NB4 (cell line): ENCODE results near the gene LRRC2.
"Not testable (repeated sequence)": the region's sequence is repeated elsewhere in the genome, so short reads cannot be mapped to it uniquely, and the experiment has no call there.

Experiments used
- DNase-seq: peaks from one replicate; pipeline ENCODE4 v3.0.0; 2010; ENCODE audit warnings: low read depth
- H3K4me3 ChIP-seq: one replicate; pipeline ENCODE4 v1.5.1; 2011; ENCODE audit warnings: mild to moderate bottlenecking, low read depth, low read length, moderate library complexity
- CTCF ChIP-seq: IDR thresholded peaks from one replicate; pipeline ENCODE4 v1.5.1; 2012; ENCODE audit warnings: low read depth, low read length
- MAX ChIP-seq: IDR thresholded peaks from 2 replicates; pipeline ENCODE4 v1.6.1; 2011; ENCODE audit warnings: low read depth, low read length
- MYC ChIP-seq: IDR thresholded peaks from 2 replicates; pipeline ENCODE4 v1.6.1; 2011; ENCODE audit warnings: low read depth, low read length
- POLR2A ChIP-seq: IDR thresholded peaks from 2 replicates; pipeline ENCODE4 v1.6.1; 2011; ENCODE audit warnings: mild to moderate bottlenecking; ENCODE audit not compliant: insufficient read length; ENCODE audit errors: extremely low read depth

The LRRC2 gene

GRCh38 chr3:46595819-46596314, 29.8 kb upstream of the LRRC2 start:
- DNase-seq, result no peak
- no peak for TF ChIP-seq MAX

DNA sequence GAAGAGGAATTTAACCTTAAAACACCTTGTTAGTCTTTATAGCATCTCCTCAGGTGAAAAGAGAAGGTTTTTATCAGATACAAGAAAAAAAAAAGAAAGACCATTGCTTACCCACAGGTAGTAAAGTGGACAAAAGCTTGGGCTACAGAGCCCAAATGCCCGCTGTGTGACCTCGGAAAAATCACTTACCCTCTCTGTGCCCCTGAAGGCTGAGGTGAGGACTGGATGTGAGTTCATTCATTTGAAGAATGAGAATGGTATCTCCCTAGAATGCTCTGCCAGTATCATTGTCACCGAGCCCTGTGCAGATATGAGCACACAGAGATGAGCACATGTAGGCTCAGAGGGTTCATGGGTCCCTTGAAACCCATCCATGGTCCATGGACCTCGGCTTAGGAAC, 28.6 kb upstream of the LRRC2 start:
- no peak overlapping the region for H3K4me3 ChIP-seq
- no peak for DNase-seq
- TF ChIP-seq MYC (no peak), POLR2A (no peak), CTCF (no peak), MAX (no peak)

More at GRCh38 chr3:46595819-46596314, 29.8 kb upstream of the LRRC2 start:
- no peak overlapping the region for H3K4me3 ChIP-seq

GRCh38 chr3:46593979-46594378, 27.9 kb upstream of the LRRC2 start:
- TF ChIP-seq CTCF (no peak), MAX (no peak), POLR2A (no peak), MYC (no peak)

DNA sequence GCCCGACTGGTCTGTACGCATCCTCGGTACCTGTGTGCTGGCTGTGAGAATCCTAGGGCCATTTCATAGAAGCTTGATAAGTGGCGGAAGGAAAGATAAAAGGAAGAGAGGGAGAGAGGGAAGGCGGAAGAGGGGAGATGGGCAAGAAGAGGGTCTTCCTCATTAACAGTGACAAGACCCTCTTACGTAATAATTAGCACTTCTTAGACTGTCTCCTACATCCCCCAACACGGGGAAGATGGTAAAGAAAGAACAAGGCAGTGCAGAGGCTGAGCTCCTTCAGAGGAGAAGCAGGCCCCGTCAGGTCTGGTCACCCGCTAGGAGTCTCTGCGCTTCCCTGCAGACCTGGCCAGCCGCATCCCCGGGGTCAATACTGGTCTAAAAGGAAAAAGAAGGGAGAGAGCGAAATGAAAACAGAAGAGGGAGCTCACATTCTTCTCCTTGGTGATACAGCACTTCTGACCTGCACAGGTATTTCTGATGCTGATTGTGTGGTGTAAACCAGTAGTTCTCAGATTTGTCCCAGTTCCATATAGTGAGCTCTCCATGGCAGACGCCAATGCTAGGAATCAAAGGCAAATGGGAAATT, 27.3 kb upstream of the LRRC2 start:
- no peak for DNase-seq
- no peak overlapping the region for H3K4me3 ChIP-seq
- TF ChIP-seq CTCF, result no peak
- no peak for TF ChIP-seq MAX
- no peak for TF ChIP-seq MYC
- TF ChIP-seq POLR2A, result no peak

More at GRCh38 chr3:46593979-46594378, 27.9 kb upstream of the LRRC2 start:
- no peak overlapping the region for H3K4me3 ChIP-seq
- DNase-seq, result no peak

DNA sequence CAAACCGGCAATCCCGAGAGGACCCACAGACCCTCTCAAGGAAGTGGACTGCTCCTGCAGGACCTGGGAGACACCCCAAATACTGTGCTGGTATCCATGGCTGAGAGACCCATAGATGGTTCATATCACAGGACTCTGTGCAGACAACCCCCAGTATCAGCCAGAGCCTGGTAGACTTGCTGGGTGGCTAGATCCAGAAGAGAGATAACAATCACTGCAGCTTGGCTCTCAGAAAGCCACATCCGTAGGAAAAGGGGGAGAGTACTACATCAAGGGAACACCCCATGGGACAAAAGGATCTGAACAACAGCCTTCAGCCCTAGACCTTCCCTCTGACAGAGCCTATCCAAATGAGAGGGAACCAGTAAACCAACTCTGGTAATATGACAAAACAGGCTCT, 21.2 kb upstream of the LRRC2 start:
- not testable (repeated sequence) for DNase-seq, H3K4me3 ChIP-seq

DNA sequence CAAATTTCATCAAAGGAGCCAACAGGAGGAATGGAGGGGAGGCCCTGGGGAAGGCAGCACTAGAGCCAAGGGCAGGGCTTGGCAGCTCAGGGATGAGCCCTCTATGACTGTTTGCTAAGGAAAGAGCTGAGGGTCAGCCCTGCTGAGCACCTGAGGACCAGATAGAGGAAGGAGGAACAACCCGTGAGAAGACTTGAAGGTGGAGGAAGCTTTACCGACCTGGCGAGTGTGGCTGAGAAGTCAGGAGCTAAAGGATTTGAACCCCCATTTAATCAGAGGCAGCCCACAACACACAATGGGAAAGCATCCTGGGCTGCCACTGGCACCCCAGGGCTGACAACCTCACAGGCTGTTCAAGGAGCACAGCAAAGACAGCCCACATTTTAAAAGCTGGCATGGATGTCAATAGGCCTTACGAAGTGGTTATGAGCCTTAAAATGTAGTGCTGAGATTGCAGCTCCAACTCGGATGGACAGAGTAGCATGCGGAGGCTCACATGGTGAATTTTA, 20.7 kb upstream of the LRRC2 start:
- no peak overlapping the region for H3K4me3 ChIP-seq
- TF ChIP-seq CTCF (no peak), MAX (no peak), POLR2A (no peak), MYC (no peak)
- DNase-seq, result no peak
